Measurements from ENCODE around the gene PNMA8A. TPM values are rescaled to one million over a fixed set of nuclear protein-coding genes. Genes with fewer than 3 reads are reported as not detected.

PNMA8A gene
- total RNA-seq, 1 experiment from 2014 or later = not detected

- Histone ChIP-seq H2AFZ (ENCODE audit: low read depth, low read length, poor library complexity, severe bottlenecking) (no peak overlapping the region), H3K4me1 (ENCODE audit: control insufficient read depth in 1 of 2, insufficient read depth in 2 of 2, low read length in 2 of 2) (peaks cover 12 to 16% of the 10 kb centered on the region in 2 experiments), H3K27ac (ENCODE audit: low read depth, low read length) (no peak overlapping the region), H3K9me2 (ENCODE audit: insufficient read depth) (no peaks in the 10 kb centered on the region), H3K79me2 (ENCODE audit: insufficient read depth, low read length) (no peaks in the 10 kb centered on the region), H4K20me1 (ENCODE audit: insufficient read depth) (no peaks in the 10 kb centered on the region), H3K36me3 (ENCODE audit: control insufficient read depth in 1 of 2, insufficient read depth in 2 of 2, low read length in 2 of 2) (no peaks in the 10 kb centered on the region), H3K4me2 (ENCODE audit: low read length) (no peak overlapping the region), H3K9ac (ENCODE audit: low read length) (no peak overlapping the region), H3K9me3 (ENCODE audit: control insufficient read depth in 1 of 2, insufficient read depth in 1 of 2, low read depth in 1 of 2, low read length in 2 of 2) (no peaks in the 10 kb centered on the region), H3K4me3 (replicated peaks in 1 of 2; ENCODE audit: low read depth in 1 of 2, low read length in 2 of 2) (no peak overlapping the region), H3K27me3 (ENCODE audit: insufficient read depth, low read length) (no peaks in the 10 kb centered on the region)
- POLR2A ChIA-PET = no interaction called here
- no peak for ATAC-seq
- RAD21 ChIA-PET (ENCODE audit: low non-redundant PET in 1 of 2, low total read pairs in 2 of 2, uncharacterized antibody in 2 of 2, unreplicated experiment in 2 of 2) = no interaction called here
- BruUV-seq (replicated peaks) = no TSS peak
- intact Hi-C loops (cut with micrococcal nuclease) = no loop called here
- DNase-seq (ENCODE audit: low read depth, low spot score) = no peak
- TF ChIP-seq CTCF (IDR thresholded peaks at IDR 0.05 in 2 of 3, conservative IDR thresholded peaks at IDR 0.05 in 1 of 3; ENCODE audit: borderline replicate concordance in 1 of 3, insufficient read depth in 1 of 3, low read depth in 2 of 3, low read length in 2 of 3) (no peak), MAX (IDR thresholded peaks at IDR 0.05) (no peak), ELF1 (IDR thresholded peaks at IDR 0.05; ENCODE audit: borderline replicate concordance, low read depth) (no peak), EZH2 (IDR thresholded peaks at IDR 0.05) (no peak), EZH2phosphoT487 (IDR thresholded peaks at IDR 0.05; ENCODE audit: borderline replicate concordance) (no peak)
- CTCF ChIA-PET = no interaction called here
Measured at GRCh38 chr19:46420056-46420455, 51.3 kb downstream of the PNMA8A start.

Other genes with a start within 250 kb of the PNMA8A start
- gene IGFL1, start 241.8 kb downstream of the PNMA8A start, total RNA-seq (2021; ENCODE audit: unreplicated experiment) = not detected
- gene HIF3A, start 174.5 kb downstream of the PNMA8A start, total RNA-seq (2021; ENCODE audit: unreplicated experiment) = 0.98 TPM
- gene PPP5C, start 124.5 kb downstream of the PNMA8A start, total RNA-seq (2021; ENCODE audit: unreplicated experiment) = 102 TPM
- 0.10 TPM for gene CCDC8, start 58.0 kb downstream of the PNMA8A start, total RNA-seq (2021; ENCODE audit: unreplicated experiment)
- not detected for gene PNMA8C, start 42.6 kb downstream of the PNMA8A start, total RNA-seq (2021; ENCODE audit: unreplicated experiment)
- gene PNMA8B, start 24.3 kb upstream of the PNMA8A start, total RNA-seq (2021; ENCODE audit: unreplicated experiment) = 0.10 TPM
- 335 TPM for gene CALM3, start 129.8 kb upstream of the PNMA8A start, total RNA-seq (2021; ENCODE audit: unreplicated experiment)
- not detected for gene PTGIR, start 153.5 kb upstream of the PNMA8A start, total RNA-seq (2021; ENCODE audit: unreplicated experiment)
- gene GNG8, start 164.6 kb upstream of the PNMA8A start, total RNA-seq (2021; ENCODE audit: unreplicated experiment) = not detected
- 2.0 TPM for gene DACT3, start 189.6 kb upstream of the PNMA8A start, total RNA-seq (2021; ENCODE audit: unreplicated experiment)
- 73.5 TPM for gene PRKD2, start 245.6 kb upstream of the PNMA8A start, total RNA-seq (2021; ENCODE audit: unreplicated experiment)